OCI-LY1 (cell line): ENCODE data around the gene IQGAP3.

Experiments
- H2AFZ ChIP-seq: fragments of 200-600 bp; sonication (generic), shearing (Covaris generic); 2 replicates; pipeline ENCODE4 v1.6.0; 2014; ENCODE audit warnings: antibody characterized with exemption, mild to moderate bottlenecking, low read length
- H3F3A ChIP-seq: fragments of 200-600 bp; sonication (generic), shearing (Covaris generic); 2 replicates; pipeline ENCODE4 v1.6.0; 2014; ENCODE audit warnings: mild to moderate bottlenecking, antibody characterized with exemption, low read length, moderate library complexity; ENCODE audit not compliant: insufficient read depth
- H3K27ac ChIP-seq: fragments of 200-600 bp; sonication (generic); 2 replicates; pipeline ENCODE4 v1.5.1; 2014; ENCODE audit warnings: low read length, mixed run types, mild to moderate bottlenecking, low read depth; ENCODE audit not compliant: poor library complexity, severe bottlenecking
- H3K27me3 ChIP-seq: fragments of 200-600 bp; sonication (generic); 2 replicates; pipeline ENCODE4 v1.6.0; 2014; ENCODE audit warnings: antibody characterized with exemption, mild to moderate bottlenecking, low read length, moderate library complexity; ENCODE audit not compliant: insufficient read depth
- H3K36me3 ChIP-seq: fragments of 200-600 bp; sonication (generic); 2 replicates; pipeline ENCODE4 v1.6.1; 2014; ENCODE audit warnings: mild to moderate bottlenecking, antibody characterized with exemption, low read length, moderate library complexity, mixed read lengths; ENCODE audit not compliant: insufficient read depth
- H3K4me1 ChIP-seq: fragments of 200-600 bp; sonication (generic); 2 replicates; pipeline ENCODE4 v1.5.1; 2014; ENCODE audit warnings: mild to moderate bottlenecking, low read length, moderate library complexity; ENCODE audit not compliant: insufficient read depth, severe bottlenecking
- H3K4me2 ChIP-seq: fragments of 200-600 bp; sonication (generic), shearing (Covaris generic); 2 replicates; pipeline ENCODE4 v1.6.1; 2014; ENCODE audit warnings: low read length
- H3K4me3 ChIP-seq: fragments of 200-600 bp; sonication (generic); 2 replicates; pipeline ENCODE4 v1.5.1; 2014; ENCODE audit warnings: low read length, low read depth, mild to moderate bottlenecking, mixed read lengths; ENCODE audit not compliant: poor library complexity, severe bottlenecking
- H3K79me2 ChIP-seq: fragments of 200-600 bp; shearing (Covaris generic); 2 replicates; pipeline ENCODE4 v1.6.1; 2016; ENCODE audit warnings: mixed run types, low read length, mixed read lengths; ENCODE audit not compliant: insufficient read depth
- H3K9ac ChIP-seq: fragments of 200-600 bp; sonication (generic), shearing (Covaris generic); 2 replicates; pipeline ENCODE4 v1.6.1; 2014; ENCODE audit warnings: mild to moderate bottlenecking, low read length, mixed read lengths
- H3K9me2 ChIP-seq: fragments of 200-600 bp; sonication (generic), shearing (Covaris generic); 2 replicates; pipeline ENCODE4 v1.6.1; 2014; ENCODE audit warnings: low read depth, mild to moderate bottlenecking, low read length, mixed read lengths
- H3K9me3 ChIP-seq: fragments of 200-600 bp; shearing (Covaris generic); 2 replicates; pipeline ENCODE4 v1.6.1; 2014; ENCODE audit warnings: low read length, mixed read lengths
- H4K20me1 ChIP-seq: fragments of 200-600 bp; sonication (generic), shearing (Covaris generic); 2 replicates; pipeline ENCODE4 v1.6.0; 2016; ENCODE audit warnings: mild to moderate bottlenecking, low read length; ENCODE audit not compliant: insufficient read depth
- EZH2 ChIP-seq: fragments of 200-600 bp; sonication (generic), shearing (Covaris generic); IDR thresholded peaks from 2 replicates; pipeline ENCODE4 v1.8.0; 2017; ENCODE audit warnings: borderline replicate concordance, mixed run types, mild to moderate bottlenecking, antibody characterized with exemption, low read length, moderate library complexity, mixed read lengths
- TF ChIP-seq, protein P1 (sequence below): fragments of 200-600 bp; sonication (generic), shearing (Covaris generic); IDR thresholded peaks from 2 replicates; pipeline ENCODE4 v1.5.1; 2017; ENCODE audit warnings: mild to moderate bottlenecking, antibody characterized with exemption, low read length, moderate library complexity, mixed read lengths

IQGAP3 gene

DNA sequence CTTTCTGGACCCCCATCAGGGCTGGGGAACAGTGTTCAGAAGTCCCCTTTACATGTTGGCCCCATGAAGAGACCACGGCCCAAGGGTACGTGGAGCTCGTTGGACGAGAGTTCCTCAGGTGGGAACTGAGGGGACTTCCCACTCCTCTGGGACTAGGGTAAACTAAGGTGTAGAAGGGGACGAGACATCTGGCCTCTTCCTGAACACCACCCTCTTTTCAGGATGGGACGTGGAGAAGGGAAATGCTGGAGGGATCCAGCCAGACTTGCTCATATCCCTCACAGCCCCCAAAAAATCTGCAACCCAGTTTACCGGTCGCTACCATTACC, 21.3 kb upstream of the IQGAP3 start:
- peaks cover 54% of the 10 kb centered on the region for H3K36me3 ChIP-seq

DNA sequence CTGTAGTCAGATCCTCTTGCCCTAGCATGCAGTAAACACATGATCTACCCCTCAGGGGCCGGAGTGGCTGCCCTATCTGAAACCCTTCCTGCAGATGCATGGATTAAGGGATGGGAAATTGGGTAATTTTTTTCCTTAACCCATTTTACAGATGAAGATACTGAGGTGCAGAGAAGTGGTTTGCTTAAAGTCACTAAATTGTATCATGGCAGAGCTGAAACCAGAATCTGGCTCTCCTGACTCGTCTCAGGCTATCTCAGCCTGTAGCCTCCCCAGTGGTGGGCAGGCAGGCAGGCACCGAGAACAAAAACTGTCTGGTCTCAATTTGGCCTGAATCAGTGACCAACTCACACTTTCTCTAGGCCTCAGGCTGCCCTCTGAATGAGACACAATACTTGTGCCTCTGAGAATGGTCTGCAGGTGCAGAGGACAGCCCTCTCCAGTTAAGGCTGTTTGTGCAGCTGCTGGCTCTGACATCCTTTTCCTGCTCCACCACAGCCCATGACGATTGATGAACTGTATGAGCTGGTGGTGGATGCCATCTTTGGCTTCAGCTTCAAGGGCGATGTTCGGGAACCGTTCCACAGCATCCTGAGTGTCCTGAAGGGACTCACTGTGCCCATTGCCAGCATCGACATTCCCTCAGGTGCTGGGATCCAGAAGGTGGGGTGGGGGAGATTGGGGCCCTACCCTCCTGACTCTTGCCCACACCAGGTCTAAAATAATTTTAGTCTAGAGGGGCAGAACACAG, 20.7 kb upstream of the IQGAP3 start:
- peaks cover 48% of the 10 kb centered on the region for H3K36me3 ChIP-seq

More for the DNA sequence above, 21.3 kb upstream of the IQGAP3 start:
- TF ChIP-seq, protein P1, sequence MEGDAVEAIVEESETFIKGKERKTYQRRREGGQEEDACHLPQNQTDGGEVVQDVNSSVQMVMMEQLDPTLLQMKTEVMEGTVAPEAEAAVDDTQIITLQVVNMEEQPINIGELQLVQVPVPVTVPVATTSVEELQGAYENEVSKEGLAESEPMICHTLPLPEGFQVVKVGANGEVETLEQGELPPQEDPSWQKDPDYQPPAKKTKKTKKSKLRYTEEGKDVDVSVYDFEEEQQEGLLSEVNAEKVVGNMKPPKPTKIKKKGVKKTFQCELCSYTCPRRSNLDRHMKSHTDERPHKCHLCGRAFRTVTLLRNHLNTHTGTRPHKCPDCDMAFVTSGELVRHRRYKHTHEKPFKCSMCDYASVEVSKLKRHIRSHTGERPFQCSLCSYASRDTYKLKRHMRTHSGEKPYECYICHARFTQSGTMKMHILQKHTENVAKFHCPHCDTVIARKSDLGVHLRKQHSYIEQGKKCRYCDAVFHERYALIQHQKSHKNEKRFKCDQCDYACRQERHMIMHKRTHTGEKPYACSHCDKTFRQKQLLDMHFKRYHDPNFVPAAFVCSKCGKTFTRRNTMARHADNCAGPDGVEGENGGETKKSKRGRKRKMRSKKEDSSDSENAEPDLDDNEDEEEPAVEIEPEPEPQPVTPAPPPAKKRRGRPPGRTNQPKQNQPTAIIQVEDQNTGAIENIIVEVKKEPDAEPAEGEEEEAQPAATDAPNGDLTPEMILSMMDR = no peak
- no peak for TF ChIP-seq EZH2
- Histone ChIP-seq H3K27ac (peak overlapping the region; percentile 67), H2AFZ (no peak overlapping the region), H4K20me1 (no peaks in the 10 kb centered on the region), H3K9me3 (no peaks in the 10 kb centered on the region), H3K9me2 (no peaks in the 10 kb centered on the region), H3K79me2 (no peaks in the 10 kb centered on the region), H3K4me2 (no peak overlapping the region; the same call in 1 of the 2 replicates), H3K27me3 (no peaks in the 10 kb centered on the region), H3K4me1 (peaks cover 24% of the 10 kb centered on the region), H3K4me3 (no peak overlapping the region), H3F3A (0 out of 2 replicates have a peak, but pooled peaks cover 4% of the 10 kb centered on the region), H3K9ac (no peak overlapping the region; the same call in 1 of the 2 replicates)

DNA sequence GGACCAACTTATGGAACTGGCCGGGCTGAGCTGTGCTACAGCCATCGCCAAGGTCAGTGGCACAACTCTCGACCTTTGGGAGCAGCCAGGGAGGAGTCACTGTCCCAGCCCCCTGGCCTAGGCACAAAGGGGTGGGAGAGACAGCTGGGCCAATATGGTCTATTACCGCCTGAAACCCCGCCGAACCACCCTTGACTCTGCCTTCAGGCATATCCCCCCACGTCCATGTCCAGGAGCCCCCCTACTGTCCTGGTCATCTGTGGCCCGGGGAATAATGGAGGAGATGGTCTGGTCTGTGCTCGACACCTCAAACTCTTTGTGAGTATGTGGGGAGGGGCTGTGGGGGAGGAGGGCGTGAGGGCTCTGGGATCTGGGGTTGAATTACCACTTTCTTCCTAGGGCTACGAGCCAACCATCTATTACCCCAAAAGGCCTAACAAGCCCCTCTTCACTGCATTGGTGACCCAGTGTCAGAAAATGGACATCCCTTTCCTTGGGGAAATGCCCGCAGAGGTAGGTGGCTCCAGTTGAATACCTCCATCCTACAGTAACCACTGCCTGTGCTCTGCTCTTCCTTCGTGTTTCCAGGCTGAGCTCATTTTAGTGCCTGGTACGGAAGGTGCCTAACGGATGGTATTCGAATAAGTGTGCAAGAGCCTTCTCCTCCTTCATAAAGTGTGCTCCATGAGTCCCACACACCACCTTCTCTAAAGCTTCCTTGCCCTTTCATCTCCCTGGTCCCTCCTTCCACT, 20.0 kb upstream of the IQGAP3 start:
- H3K4me3 ChIP-seq = peak overlapping the region; percentile 82
- peak overlapping the region; percentile 67 for H3K27ac ChIP-seq
- no peak for TF ChIP-seq EZH2
- TF ChIP-seq, protein P1 = no peak
- peak overlapping the region; percentile 92 for H3K9ac ChIP-seq
- no peaks in the 10 kb centered on the region for H3K27me3 ChIP-seq
- H2AFZ ChIP-seq = no peak overlapping the region
- H3K9me2 ChIP-seq = no peaks in the 10 kb centered on the region
- peak overlapping the region; percentile 94 for H3K4me2 ChIP-seq
- H3K9me3 ChIP-seq = no peaks in the 10 kb centered on the region
- H3K79me2 ChIP-seq = no peaks in the 10 kb centered on the region
- H4K20me1 ChIP-seq = no peaks in the 10 kb centered on the region
- peaks cover 24% of the 10 kb centered on the region for H3K4me1 ChIP-seq
- H3K36me3 ChIP-seq = peaks cover 41% of the 10 kb centered on the region
- 0 out of 2 replicates have a peak, but pooled peaks cover 4% of the 10 kb centered on the region for H3F3A ChIP-seq

More for the DNA sequence above, 20.7 kb upstream of the IQGAP3 start:
- Histone ChIP-seq H3K27ac (peak overlapping the region; percentile 67), H3K4me3 (peak overlapping the region; percentile 82), H3K9ac (peak overlapping the region; percentile 92; the same call in 1 of the 2 replicates), H2AFZ (no peak overlapping the region), H3K9me2 (no peaks in the 10 kb centered on the region), H3K79me2 (no peaks in the 10 kb centered on the region), H3K4me2 (peak overlapping the region; percentile 94), H3K9me3 (no peaks in the 10 kb centered on the region), H4K20me1 (no peaks in the 10 kb centered on the region), H3K4me1 (peaks cover 24% of the 10 kb centered on the region), H3F3A (0 out of 2 replicates have a peak, but pooled peaks cover 4% of the 10 kb centered on the region), H3K27me3 (no peaks in the 10 kb centered on the region)
- TF ChIP-seq, protein P1 = no peak
- TF ChIP-seq EZH2 = no peak
